NK-92 treated with Interleukin-12 subunit alpha and Interleukin-12 subunit beta, amount 100 ng/mL, for 24 hours (cell line): ENCODE measurements around the gene CYTH1.
"Not testable (repeated sequence)": the region's sequence is repeated elsewhere in the genome, so short reads cannot be mapped to it uniquely, and the experiment has no call there.

Experiments used
- DNase-seq: peaks from one replicate; lab custom pipeline; 2025; lab: John Stamatoyannopoulos, UW

Gene CYTH1

DNA sequence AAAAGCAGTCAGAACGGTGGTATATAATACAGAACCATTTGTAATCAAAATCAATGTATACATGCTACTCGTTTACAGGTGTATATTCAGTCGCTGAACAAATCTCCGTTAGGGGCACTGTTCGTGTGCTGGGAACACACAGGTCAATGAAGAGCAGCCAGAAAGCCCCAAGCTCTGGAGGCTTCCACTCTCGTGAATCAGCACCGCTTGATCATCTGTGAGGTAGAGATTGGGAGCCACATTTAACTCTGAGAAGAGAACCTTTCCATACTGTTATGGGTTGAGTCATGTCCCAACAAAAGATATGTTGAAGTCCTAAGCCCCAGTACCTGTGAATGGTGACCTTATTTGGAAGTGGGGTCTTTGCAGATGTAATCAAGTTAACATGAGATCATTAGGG, 5.4 kb upstream of the CYTH1 start:
- DNase-seq: no peak

DNA sequence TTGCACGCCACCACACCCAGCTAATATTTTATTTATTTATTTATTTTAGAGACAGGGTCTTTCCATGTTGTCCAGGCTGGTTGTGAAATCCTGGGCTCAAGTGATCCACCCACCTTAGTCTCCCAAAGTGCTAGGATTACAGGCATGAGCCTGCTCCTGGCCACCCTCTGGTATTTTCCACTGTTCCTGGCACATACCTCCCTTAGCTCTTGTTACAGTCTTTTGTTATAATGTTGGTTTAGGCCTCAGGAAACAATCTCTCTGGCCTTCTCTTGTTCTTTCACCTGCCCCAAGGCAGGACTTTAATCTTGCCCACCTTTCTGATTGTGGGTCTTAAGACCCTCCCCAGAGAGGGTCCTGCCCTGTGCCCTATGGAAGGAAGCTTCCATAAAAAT, 3.6 kb upstream of the CYTH1 start:
- DNase-seq: no peak

DNA sequence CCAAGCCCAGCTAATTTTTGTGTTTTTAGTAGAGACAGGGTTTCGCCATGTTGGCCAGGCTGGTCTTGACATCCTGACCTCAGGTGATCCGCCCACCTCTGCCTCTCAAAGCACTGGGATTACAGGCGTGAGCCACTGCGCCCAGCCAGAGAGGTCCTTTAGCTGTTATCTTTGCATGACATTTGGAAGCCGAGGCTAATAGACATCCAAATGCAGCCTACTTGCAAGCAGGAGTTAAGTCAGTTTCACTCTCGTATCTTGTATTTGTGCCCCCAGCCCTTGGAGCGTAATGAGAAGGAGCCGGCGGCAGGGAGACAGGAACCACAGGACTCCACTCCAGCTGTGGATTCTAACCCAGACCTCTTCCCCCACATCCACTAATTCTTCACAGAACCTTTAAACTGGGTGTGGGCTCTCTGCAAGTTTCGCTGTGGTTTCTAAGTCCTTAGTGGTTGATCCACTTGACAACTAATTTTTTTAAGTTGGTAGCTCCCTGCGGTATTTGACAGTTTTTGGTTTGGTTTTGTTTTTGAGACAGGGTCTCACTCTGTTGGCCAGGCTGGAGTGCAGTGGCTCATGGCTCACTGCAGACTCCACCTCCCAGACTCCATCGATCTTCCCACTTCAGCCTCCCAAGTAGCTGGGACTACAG, 3.1 kb upstream of the CYTH1 start:
- DNase-seq: no peak

- DNase-seq: no peak
Measured at GRCh38 chr17:78784352-78784751, 2.3 kb upstream of the CYTH1 start.

GRCh38 chr17:78783711-78784324, 1.7 kb upstream of the CYTH1 start:
- DNase-seq: no peak

DNA sequence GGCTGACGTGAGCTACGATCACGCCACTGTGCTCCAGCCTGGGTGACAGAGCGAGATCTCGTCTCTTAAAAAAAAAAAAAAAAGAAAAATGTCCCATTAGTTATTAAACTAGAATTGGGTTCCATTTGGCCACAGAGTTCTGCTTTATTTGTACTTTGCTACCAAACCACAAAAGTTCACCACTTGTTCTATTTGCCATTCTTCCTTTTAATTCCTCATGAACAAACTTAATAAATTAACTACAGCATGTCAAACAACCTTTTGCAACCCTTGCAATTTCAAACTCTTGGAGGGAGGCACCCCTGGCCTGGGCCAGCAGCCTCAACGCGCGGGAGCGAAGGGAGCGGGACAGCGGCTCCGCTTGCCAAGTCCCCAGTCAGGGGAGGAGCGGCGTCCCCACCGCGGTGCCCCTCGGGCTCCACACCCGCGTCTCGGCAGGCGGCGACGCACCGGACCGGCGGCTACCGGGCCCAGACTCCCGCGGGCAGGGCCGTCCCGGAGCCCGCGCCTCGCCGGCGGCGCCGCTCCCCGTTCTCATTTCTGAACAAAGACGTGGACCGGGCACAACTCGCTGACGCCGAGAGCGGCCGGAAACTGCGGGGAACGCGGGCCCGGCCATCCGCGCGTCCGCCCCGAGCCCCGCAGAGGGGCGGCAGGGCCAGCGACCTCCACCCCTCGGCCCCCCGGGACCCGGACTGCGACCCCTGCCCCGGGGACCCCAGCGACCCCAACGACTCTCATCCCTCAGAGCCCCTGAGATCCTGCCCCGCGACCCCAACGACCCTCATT, 775 bp downstream of the CYTH1 start:
- DNase-seq: peak; percentile 19

GRCh38 chr17:78780335-78780734, 1.7 kb downstream of the CYTH1 start:
- DNase-seq: no peak

DNA sequence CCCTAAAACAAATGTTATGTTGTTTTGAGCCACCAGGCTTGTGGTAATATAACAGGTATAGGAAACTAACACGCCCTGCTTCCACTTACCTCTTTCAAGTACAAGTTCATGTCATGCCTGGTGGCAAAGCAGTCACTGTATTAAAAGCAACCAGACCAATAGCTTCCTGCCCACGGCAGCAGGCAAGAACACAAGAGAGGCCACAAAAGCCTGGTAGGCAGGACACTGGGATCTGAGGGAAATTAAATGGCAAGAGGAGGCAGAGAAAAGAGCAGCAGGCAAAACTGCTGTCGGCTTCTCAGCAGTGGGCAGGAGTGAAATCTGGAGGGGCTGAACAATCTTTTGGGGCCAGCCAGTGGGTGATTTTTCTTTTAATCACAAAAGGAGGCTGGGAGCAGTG, 2.2 kb downstream of the CYTH1 start:
- no peak for DNase-seq

GRCh38 chr17:78779286-78779651, 2.8 kb downstream of the CYTH1 start:
- not testable (repeated sequence) for DNase-seq

DNA sequence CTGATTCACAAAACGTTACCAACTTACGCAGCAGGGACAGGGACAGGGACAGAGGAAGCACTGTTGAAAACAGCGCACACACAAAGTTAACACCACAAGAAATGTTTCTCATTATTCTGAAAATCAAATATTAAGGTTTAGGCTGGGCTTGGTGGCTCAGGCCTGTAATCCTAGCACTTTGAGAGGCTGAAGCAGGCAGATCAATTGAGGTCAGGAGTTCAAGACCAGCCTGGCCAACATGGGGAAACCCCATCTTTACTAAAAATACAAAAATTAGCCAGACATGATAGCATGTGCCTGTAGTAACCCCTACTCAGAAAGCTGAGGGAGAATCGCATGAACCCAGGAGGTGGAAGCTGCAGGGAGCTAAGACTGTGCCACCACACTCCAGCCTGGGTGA, 4.2 kb downstream of the CYTH1 start:
- DNase-seq: no peak

GRCh38 chr17:78774956-78775571, 7.0 kb downstream of the CYTH1 start:
- peak; percentile 47 for DNase-seq

GRCh38 chr17:78774453-78774852, 7.6 kb downstream of the CYTH1 start:
- no peak for DNase-seq

DNA sequence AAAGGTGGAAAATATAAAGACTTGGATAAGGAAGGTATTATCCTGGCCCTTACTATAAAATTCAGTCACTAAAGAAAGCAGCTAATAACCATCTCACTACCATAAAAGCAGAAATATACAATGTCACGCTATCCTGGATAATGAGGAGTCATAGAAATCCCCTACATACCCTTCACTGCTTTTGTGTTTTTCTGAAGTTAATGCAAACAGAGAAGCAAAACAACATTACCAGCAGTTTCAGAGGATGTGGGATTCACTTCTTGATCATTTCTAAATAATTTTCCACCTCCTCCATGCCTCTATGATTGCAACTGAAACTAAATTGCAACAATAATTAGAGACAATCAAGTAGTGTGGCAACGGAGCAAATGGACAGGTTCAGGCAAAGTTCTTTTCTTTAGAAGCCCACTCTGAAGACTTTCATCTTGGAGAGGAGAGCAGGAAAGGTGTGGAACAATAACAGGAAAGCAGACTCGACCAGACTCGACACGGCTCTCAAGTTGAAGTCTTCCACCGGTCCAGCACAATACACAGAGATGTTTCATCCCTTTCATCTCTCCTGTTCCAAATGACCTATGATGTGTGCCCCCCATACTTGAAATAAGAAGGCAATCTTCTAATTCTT, 10.2 kb downstream of the CYTH1 start:
- no peak for DNase-seq

DNA sequence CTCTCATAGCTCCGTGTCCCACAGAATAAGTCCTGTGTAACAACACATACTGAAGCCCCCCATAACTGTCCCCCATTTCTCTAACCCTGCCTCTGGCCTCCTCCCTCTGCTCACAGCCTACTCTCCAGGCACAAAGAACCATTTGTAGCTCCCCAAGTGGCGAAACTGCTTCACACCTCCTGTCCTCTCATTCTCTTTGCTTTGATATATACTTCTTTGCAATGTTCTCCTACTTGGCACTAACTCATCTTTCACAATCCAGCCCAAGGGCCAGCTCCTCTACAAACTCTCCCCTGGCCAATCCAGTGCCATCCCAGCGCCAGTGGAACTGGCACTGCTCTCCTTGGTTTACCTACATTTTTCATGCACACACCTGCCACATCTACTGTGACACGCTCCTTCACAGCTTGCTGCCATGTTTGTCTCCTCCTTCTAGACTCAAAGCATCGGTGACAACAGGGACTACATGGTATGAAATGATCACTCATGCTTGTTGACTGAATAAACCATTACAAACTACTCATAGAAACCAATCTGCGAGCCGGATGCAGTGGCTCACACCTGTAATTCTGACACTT, 12.8 kb downstream of the CYTH1 start:
- no peak for DNase-seq

- DNase-seq: no peak
Measured at GRCh38 chr17:78767806-78768205, 14.3 kb downstream of the CYTH1 start.

GRCh38 chr17:78766743-78767294, 15.3 kb downstream of the CYTH1 start:
- DNase-seq: no peak

GRCh38 chr17:78766225-78766624, 15.8 kb downstream of the CYTH1 start:
- no peak for DNase-seq

DNA sequence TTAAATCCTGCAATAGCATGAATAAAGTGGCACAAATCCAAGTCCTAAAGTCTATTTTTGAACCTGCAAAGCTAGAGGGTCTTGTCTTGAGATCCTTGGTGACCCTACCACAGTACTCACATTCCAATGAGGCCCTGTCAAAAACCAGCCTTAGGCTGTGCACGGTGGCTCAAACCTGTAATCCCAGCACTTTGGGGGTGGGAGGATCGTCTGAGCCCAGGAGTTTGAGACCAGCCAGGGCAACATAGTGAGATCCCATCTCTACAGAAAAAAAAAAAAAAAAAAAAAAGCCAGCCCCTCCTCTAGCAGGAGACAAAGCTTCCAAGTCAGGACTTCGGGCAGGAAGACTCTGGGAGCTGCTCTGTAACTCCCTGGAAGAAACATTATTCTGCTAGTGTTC, 16.3 kb downstream of the CYTH1 start:
- DNase-seq: no peak

- DNase-seq: no peak
Measured at GRCh38 chr17:78764871-78765270, 17.2 kb downstream of the CYTH1 start.

GRCh38 chr17:78763561-78763960, 18.5 kb downstream of the CYTH1 start:
- no peak for DNase-seq

- DNase-seq: no peak
Measured at GRCh38 chr17:78761789-78762406, 20.2 kb downstream of the CYTH1 start.
